Transverse colon (tissue), 4 donors: Measurements from ENCODE around the gene VGLL4.

ENCODE experiments used
- CTCF ChIP-seq, 5 experiments: fragments of 200-600 bp in 3 of 5; fragments of 450-650 bp in 2 of 5; sonication (generic) in 3 of 5; IDR thresholded peaks; 1 replicate in 2 of 5; 2 replicates in 3 of 5; pipeline ENCODE4 v1.5.1; 2016 to 2017; ENCODE audit warnings: antibody characterized with exemption in 5 of 5, inconsistent platforms in 3 of 5, mild to moderate bottlenecking in 2 of 5, moderate library complexity in 1 of 5
- EP300 ChIP-seq: sonication (generic); formaldehyde crosslinking; IDR thresholded peaks from one replicate; pipeline ENCODE4 v1.6.1; 2017; ENCODE audit warnings: antibody characterized with exemption, low read depth
- POLR2A ChIP-seq: fragments of 450-650 bp; IDR thresholded peaks from one replicate; pipeline ENCODE4 v1.6.1; 2016; ENCODE audit warnings: antibody characterized with exemption, mild to moderate bottlenecking, moderate library complexity
- POLR2AphosphoS5 ChIP-seq, 3 donors: sonication (generic); formaldehyde crosslinking; IDR thresholded peaks; one replicate each; pipeline ENCODE4 v1.6.1; 2016; ENCODE audit warnings: antibody characterized with exemption in 3 of 3

GRCh38 chr3:11655196-11655928, 11.6 kb upstream of the VGLL4 start:
- TF ChIP-seq CTCF (IDR thresholded peaks at IDR 0.05) (peak in 1 of 5 experiments; percentile 9), POLR2A (no peak), POLR2AphosphoS5 (IDR thresholded peaks at IDR 0.05) (no peak), EP300 (no peak)
